ENCODE data around the gene PACRG. TPM values are rescaled to one million over a fixed set of nuclear protein-coding genes. Genes with fewer than 3 reads are reported as not detected.

PACRG gene
- polyA plus RNA-seq, 1 donor (not counting 4 experiments of a cell fraction or from before 2014, with no cell fraction given) = 0.31 TPM

DNA sequence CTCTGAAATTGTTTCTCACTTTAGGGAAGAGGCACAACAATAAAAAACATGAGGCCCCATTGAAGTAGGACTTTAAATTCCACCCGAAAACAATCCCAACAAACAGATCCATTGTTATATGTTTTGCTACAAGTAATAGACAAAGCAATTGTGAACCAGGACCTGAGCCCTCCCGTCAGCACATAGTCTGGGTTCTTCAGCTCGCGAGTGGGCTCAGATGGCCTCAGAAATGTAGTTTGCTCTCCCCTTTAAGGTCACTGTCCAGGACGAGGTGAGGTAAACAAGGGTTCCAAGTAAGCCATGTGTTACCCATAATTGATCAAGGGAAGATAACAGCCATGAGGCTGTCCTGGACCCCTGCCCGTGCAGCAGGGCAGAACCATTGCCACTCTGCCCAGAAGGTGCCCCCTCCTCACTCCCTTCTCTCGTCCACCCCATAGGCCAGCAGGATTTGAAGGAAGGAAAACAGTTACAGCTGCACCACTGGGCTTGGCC, 526.6 kb downstream of the PACRG start:
- Histone ChIP-seq H3K79me2 (ENCODE audit: control insufficient read depth, insufficient read depth, low read length) (no peaks in the 10 kb centered on the region), H3K4me2 (ENCODE audit: control insufficient read depth, extremely low read depth, insufficient read depth, low read depth, low read length) (no peak overlapping the region), H2AFZ (ENCODE audit: control insufficient read depth, low read length) (no peak overlapping the region), H3K36me3 (ENCODE audit: control insufficient read depth in 2 of 2, extremely low read depth in 1 of 2, insufficient read depth in 2 of 2, low read length in 2 of 2) (no peaks in the 10 kb centered on the region), H3K9me3 (ENCODE audit: control insufficient read depth, low read depth, low read length) (no peaks in the 10 kb centered on the region), H3K9me1 (ENCODE audit: control insufficient read depth, extremely low read depth, insufficient read depth, low read length) (no peaks in the 10 kb centered on the region), H3K27ac (ENCODE audit: control insufficient read depth, insufficient read depth, low read length) (no peak overlapping the region), H3K4me1 (ENCODE audit: control insufficient read depth, extremely low read depth, insufficient read depth, low read length) (no peaks in the 10 kb centered on the region), H3K27me3 (ENCODE audit: control insufficient read depth, extremely low read depth, insufficient read depth, low read length) (no peaks in the 10 kb centered on the region), H3K4me3 (ENCODE audit: control insufficient read depth in 2 of 3, extremely low read depth in 1 of 3, insufficient read depth in 2 of 3, low read depth in 1 of 3, low read length in 3 of 3) (no peak overlapping the region), H3K9ac (ENCODE audit: control insufficient read depth, extremely low read depth, insufficient read depth, low read length) (no peak overlapping the region), H4K20me1 (ENCODE audit: control insufficient read depth, extremely low read depth, insufficient read depth, low read length) (no peaks in the 10 kb centered on the region)
- TF ChIP-seq, protein P1, sequence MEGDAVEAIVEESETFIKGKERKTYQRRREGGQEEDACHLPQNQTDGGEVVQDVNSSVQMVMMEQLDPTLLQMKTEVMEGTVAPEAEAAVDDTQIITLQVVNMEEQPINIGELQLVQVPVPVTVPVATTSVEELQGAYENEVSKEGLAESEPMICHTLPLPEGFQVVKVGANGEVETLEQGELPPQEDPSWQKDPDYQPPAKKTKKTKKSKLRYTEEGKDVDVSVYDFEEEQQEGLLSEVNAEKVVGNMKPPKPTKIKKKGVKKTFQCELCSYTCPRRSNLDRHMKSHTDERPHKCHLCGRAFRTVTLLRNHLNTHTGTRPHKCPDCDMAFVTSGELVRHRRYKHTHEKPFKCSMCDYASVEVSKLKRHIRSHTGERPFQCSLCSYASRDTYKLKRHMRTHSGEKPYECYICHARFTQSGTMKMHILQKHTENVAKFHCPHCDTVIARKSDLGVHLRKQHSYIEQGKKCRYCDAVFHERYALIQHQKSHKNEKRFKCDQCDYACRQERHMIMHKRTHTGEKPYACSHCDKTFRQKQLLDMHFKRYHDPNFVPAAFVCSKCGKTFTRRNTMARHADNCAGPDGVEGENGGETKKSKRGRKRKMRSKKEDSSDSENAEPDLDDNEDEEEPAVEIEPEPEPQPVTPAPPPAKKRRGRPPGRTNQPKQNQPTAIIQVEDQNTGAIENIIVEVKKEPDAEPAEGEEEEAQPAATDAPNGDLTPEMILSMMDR (optimal IDR thresholded peaks at IDR 0.05 in 1 of 3, IDR thresholded peaks at IDR 0.05 in 1 of 3, conservative IDR thresholded peaks at IDR 0.05 in 1 of 3; ENCODE audit: extremely low read depth in 1 of 3, insufficient read depth in 2 of 3, low read length in 3 of 3) = no peak
- no peak for TF ChIP-seq EZH2 (IDR thresholded peaks at IDR 0.05; ENCODE audit: low read length)
- dilution Hi-C loops (cut with MboI; ENCODE audit: extremely low pct_ligation_motif_present, low sequenced_read_pairs) = no loop called here
- DNase-seq (ENCODE audit: low read depth, low spot score) = no peak
- no peak for FAIRE-seq

DNA sequence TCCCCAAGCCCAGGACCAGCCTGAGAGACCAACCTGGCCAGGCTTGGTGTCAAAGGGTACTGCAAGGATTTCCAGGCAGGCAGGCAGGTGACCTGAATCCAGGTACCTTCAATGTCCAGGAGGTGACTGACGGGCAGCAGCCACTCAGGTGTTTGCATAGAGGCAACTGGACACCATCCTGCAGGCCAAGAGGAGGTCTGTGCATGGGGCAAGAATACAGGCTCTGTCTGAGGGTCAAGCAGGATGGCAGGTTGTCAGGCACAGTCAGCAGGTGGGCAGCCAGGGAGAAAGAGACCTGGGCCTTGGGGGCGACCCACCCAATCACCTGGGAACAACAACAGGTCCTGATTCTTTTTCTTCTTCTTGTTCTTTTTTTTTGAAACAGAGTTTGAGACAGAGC, 527.5 kb downstream of the PACRG start:
- no peaks in the 10 kb centered on the region for H3K27me3 ChIP-seq (ENCODE audit: control insufficient read depth, extremely low read depth, insufficient read depth, low read length)
- H3K9ac ChIP-seq (ENCODE audit: control insufficient read depth, extremely low read depth, insufficient read depth, low read length) = no peak overlapping the region
- dilution Hi-C loops (cut with MboI; ENCODE audit: extremely low pct_ligation_motif_present, low sequenced_read_pairs) = no loop called here
- H3K9me3 ChIP-seq (ENCODE audit: control insufficient read depth, low read depth, low read length) = no peaks in the 10 kb centered on the region
- H3K9me1 ChIP-seq (ENCODE audit: control insufficient read depth, extremely low read depth, insufficient read depth, low read length) = no peaks in the 10 kb centered on the region
- DNase-seq (ENCODE audit: low read depth, low spot score) (no peak), FAIRE-seq (no peak)
- H3K4me1 ChIP-seq (ENCODE audit: control insufficient read depth, extremely low read depth, insufficient read depth, low read length) = no peaks in the 10 kb centered on the region
- TF ChIP-seq, protein P1 (optimal IDR thresholded peaks at IDR 0.05 in 1 of 3, IDR thresholded peaks at IDR 0.05 in 1 of 3, conservative IDR thresholded peaks at IDR 0.05 in 1 of 3; ENCODE audit: extremely low read depth in 1 of 3, insufficient read depth in 2 of 3, low read length in 3 of 3) = no peak
- no peak for TF ChIP-seq EZH2 (IDR thresholded peaks at IDR 0.05; ENCODE audit: low read length)
- H3K79me2 ChIP-seq (ENCODE audit: control insufficient read depth, insufficient read depth, low read length) = no peaks in the 10 kb centered on the region
- H4K20me1 ChIP-seq (ENCODE audit: control insufficient read depth, extremely low read depth, insufficient read depth, low read length) = no peaks in the 10 kb centered on the region
- no peak overlapping the region for H3K27ac ChIP-seq (ENCODE audit: control insufficient read depth, insufficient read depth, low read length)
- H3K4me3 ChIP-seq (ENCODE audit: control insufficient read depth in 2 of 3, extremely low read depth in 1 of 3, insufficient read depth in 2 of 3, low read depth in 1 of 3, low read length in 3 of 3) = no peak overlapping the region
- no peak overlapping the region for H3K4me2 ChIP-seq (ENCODE audit: control insufficient read depth, extremely low read depth, insufficient read depth, low read depth, low read length)
- H2AFZ ChIP-seq (ENCODE audit: control insufficient read depth, low read length) = no peak overlapping the region
- no peaks in the 10 kb centered on the region for H3K36me3 ChIP-seq (ENCODE audit: control insufficient read depth in 2 of 2, extremely low read depth in 1 of 2, insufficient read depth in 2 of 2, low read length in 2 of 2)
